Measurements from ENCODE around the gene MRPL49. TPM values are rescaled to one million over a fixed set of nuclear protein-coding genes. Genes with fewer than 3 reads are reported as not detected.
A peak's percentile ranks its signal among the peaks of the same experiment; 100 is the strongest.

The MRPL49 gene
- total RNA-seq, 2 experiments from 2014 or later, result 53.0 to 53.3 TPM

- Histone ChIP-seq H3K4me1 (ENCODE audit: insufficient read depth, low read length) (peaks cover 57% of the 10 kb centered on the region), H3K9me3 (ENCODE audit: control insufficient read depth in 1 of 2, insufficient read depth in 1 of 2, low read length in 2 of 2) (no peaks in the 10 kb centered on the region), H3K27ac (ENCODE audit: low read depth in 1 of 2, low read length in 2 of 2) (no peak overlapping the region), H3K36me3 (ENCODE audit: insufficient read depth, low read length) (peaks cover 35% of the 10 kb centered on the region), H3K27me3 (ENCODE audit: control insufficient read depth in 1 of 2, insufficient read depth in 2 of 2, low read length in 2 of 2) (no peaks in the 10 kb centered on the region), H3K4me3 (ENCODE audit: low read length) (peak overlapping the region; percentile 81)
- Mint-ChIP-seq H3K36me3 (ENCODE audit: low read depth) (peaks cover 32% of the 10 kb centered on the region), H3K4me3 (peak overlapping the region; percentile 95), H3K27ac (peak overlapping the region; percentile 92), H3K9me3 (no peaks in the 10 kb centered on the region), H3K4me1 (ENCODE audit: low read depth) (peaks cover 36% of the 10 kb centered on the region), H3K27me3 (no peaks in the 10 kb centered on the region)
- no peak for DNase-seq
- ATAC-seq (ENCODE audit: poor library complexity), result no peak
- CTCF ChIA-PET, result interaction anchor here (0.8 to 4.1 kb wide), 12 partner anchors 9 to 98 kb away, joined by 3 to 58 read pairs (median 10); partner anchors contain the start of genes ARL2, CAPN1, FAU and MRPL49
- POLR2A ChIA-PET, result interaction anchor here (0.6 to 6.5 kb wide), 16 partner anchors 10 to 461 kb away, joined by 3 to 91 read pairs (median 6); partner anchors contain the start of genes ARL2, CDC42EP2, CDCA5 and FAM89B
- intact Hi-C loops (cut with DNase I, micrococcal nuclease), result loop anchor here in 1 of 2 experiments (5.0 to 10.0 kb wide), 2 partner anchors 309 to 414 kb away; partner anchors contain the start of genes MAP4K2 and SCYL1
- TF ChIP-seq CTCF (IDR thresholded peaks at IDR 0.05), result no peak
Observed at GRCh38 chr11:65111159-65111743, 10.9 kb upstream of the MRPL49 start.

DNA sequence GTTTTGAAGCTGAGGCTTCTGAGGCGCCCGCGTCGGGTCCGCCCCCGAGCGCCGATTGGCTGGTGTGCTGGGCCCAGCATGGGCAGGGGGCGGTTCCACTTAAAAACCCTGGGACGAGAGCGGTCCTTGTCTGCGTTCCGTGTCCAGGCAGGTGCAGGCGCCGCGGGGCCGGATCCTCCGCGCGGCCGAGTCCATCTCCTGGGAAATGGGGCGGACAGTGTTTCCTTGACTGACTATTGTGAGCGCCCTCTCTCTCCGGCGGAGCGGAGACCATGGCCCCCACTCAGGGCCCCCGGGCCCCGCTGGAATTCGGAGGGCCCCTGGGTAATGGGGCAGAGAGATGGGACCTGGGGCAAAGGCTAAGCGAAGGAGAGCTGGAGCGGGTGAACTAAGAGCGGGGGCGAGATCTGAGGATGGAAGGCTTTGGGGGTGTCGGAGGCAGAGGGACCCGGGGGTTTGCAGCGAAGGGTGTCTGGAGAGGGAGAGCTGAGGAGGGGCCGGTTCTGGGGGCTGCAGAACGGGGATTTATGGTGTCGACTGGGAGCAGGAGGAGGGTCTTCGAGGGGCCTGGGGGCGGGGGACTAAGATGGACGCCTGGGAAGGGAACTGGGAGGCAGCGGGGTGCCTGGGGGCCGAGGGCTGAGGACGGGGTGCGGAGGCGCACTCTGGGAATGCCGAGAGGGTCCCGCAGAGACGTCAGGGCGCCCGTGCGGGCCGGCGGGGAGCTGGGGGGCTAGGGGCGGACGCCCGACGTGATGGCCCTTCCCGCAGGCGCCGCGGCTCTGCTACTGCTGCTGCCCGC is 10.2 kb upstream of the MRPL49 start, which contains the start of gene TM7SF2:
TSS of gene TM7SF2 (plus strand) at position 129 of the 802 bp plus-strand sequence. CDS start at position 273, 144 bp downstream.
- Mint-ChIP-seq H3K4me1 (ENCODE audit: low read depth) (peaks cover 36% of the 10 kb centered on the region), H3K9me3 (no peaks in the 10 kb centered on the region), H3K36me3 (ENCODE audit: low read depth) (peaks cover 30% of the 10 kb centered on the region), H3K4me3 (peak within 1 kb of the TSS; percentile 95), H3K27ac (peak within 1 kb of the TSS; percentile 92), H3K27me3 (no peaks in the 10 kb centered on the region)
- H3K27me3 ChIP-seq (ENCODE audit: control insufficient read depth in 1 of 2, insufficient read depth in 2 of 2, low read length in 2 of 2), result no peaks in the 10 kb centered on the region
- intact Hi-C loops (cut with DNase I, micrococcal nuclease), result loop anchor here (2.0 to 10.0 kb wide), 3 partner anchors 69 to 413 kb away; partner anchors contain the start of genes CAPN1 (in 1 of the 2), MAP4K2 (in 1 of the 2) and SCYL1 (in 1 of the 2)
- no peak for TF ChIP-seq CTCF (IDR thresholded peaks at IDR 0.05)
- peak; percentile 75 for ATAC-seq (ENCODE audit: poor library complexity)
- DNase-seq, result peak; percentile 88 to 98 (median 94)
- H3K36me3 ChIP-seq (ENCODE audit: insufficient read depth, low read length), result peaks cover 32% of the 10 kb centered on the region
- H3K4me3 ChIP-seq (ENCODE audit: low read length), result peak within 1 kb of the TSS; percentile 81
- CTCF ChIA-PET, result interaction anchor here (1.3 to 4.1 kb wide), 7 partner anchors 10 to 98 kb away, joined by 3 to 58 read pairs (median 6); partner anchors contain the start of genes ARL2, CAPN1, FAU and MRPL49
- peaks cover 64% of the 10 kb centered on the region for H3K4me1 ChIP-seq (ENCODE audit: insufficient read depth, low read length)
- no peaks in the 10 kb centered on the region for H3K9me3 ChIP-seq (ENCODE audit: control insufficient read depth in 1 of 2, insufficient read depth in 1 of 2, low read length in 2 of 2)
- peak within 1 kb of the TSS; percentile 62 to 68 for H3K27ac ChIP-seq (ENCODE audit: low read depth in 1 of 2, low read length in 2 of 2)
- POLR2A ChIA-PET, result interaction anchor here (0.6 to 6.5 kb wide), 17 partner anchors 9 to 460 kb away, joined by 3 to 91 read pairs (median 5); partner anchors contain the start of genes CDC42EP2, CDCA5, FAM89B and FAU
